NCI-H2196 treated with DMSO at 0.1 percent for 48 hours (cell line): ENCODE data around the gene KCNJ10.

Experiments used
- DNase-seq: peaks from one replicate; lab custom pipeline; 2025; ENCODE audit not compliant: unreplicated experiment; lab: John Stamatoyannopoulos, UW

KCNJ10 gene

GRCh38 chr1:159968901-159969300 lies 101.1 kb downstream of the KCNJ10 start:
- no peak for DNase-seq

- no peak for DNase-seq
Measured at GRCh38 chr1:159965263-159965662, 104.7 kb downstream of the KCNJ10 start.

GRCh38 chr1:159964144-159964543 lies 105.8 kb downstream of the KCNJ10 start:
- DNase-seq, result no peak

- no peak for DNase-seq
Measured at GRCh38 chr1:159962176-159962575, 107.8 kb downstream of the KCNJ10 start.

- no peak for DNase-seq
Measured at GRCh38 chr1:159961636-159962035, 108.3 kb downstream of the KCNJ10 start.

GRCh38 chr1:159960721-159961381 lies 109.1 kb downstream of the KCNJ10 start:
- no peak for DNase-seq

- DNase-seq, result no peak
Measured at GRCh38 chr1:159959451-159959850, 110.5 kb downstream of the KCNJ10 start.

- no peak for DNase-seq
Measured at GRCh38 chr1:159958719-159959380, 111.1 kb downstream of the KCNJ10 start.

GRCh38 chr1:159957824-159958268 lies 112.1 kb downstream of the KCNJ10 start:
- no peak for DNase-seq

- DNase-seq, result no peak
Measured at GRCh38 chr1:159955456-159955855, 114.5 kb downstream of the KCNJ10 start.

GRCh38 chr1:159953536-159954515 lies 116.1 kb downstream of the KCNJ10 start, which contains the start of gene SLAMF9:
Gene SLAMF9, minus strand, starts transcription at chr1:159954237. Its CDS starts 100 bp downstream, at chr1:159954137.
- no peak for DNase-seq

- no peak for DNase-seq
Measured at GRCh38 chr1:159952932-159953331, 117.0 kb downstream of the KCNJ10 start.

GRCh38 chr1:159951551-159951950 lies 118.4 kb downstream of the KCNJ10 start:
- DNase-seq, result no peak

- no peak for DNase-seq
Measured at GRCh38 chr1:159951016-159951415, 118.9 kb downstream of the KCNJ10 start.

- no peak for DNase-seq
Measured at GRCh38 chr1:159949981-159950381, 120.0 kb downstream of the KCNJ10 start.

- no peak for DNase-seq
Measured at GRCh38 chr1:159949123-159949522, 120.8 kb downstream of the KCNJ10 start.
